DMS53 treated with DMSO at 0.1 percent for 48 hours (cell line): Measurements from ENCODE around the gene NDUFA8.

Experiments
- DNase-seq: peaks from one replicate; lab custom pipeline; 2025; ENCODE audit not compliant: unreplicated experiment; lab: John Stamatoyannopoulos, UW

NDUFA8 gene

GRCh38 chr9:122102156-122102555, 57.4 kb downstream of the NDUFA8 start:
- no peak for DNase-seq

GRCh38 chr9:122100756-122101155, 58.8 kb downstream of the NDUFA8 start:
- DNase-seq: no peak

- peak; percentile 65 for DNase-seq
These were observed 60.2 kb downstream of the NDUFA8 start for GRCh38 chr9:122099271-122099869.

- DNase-seq: no peak
These were observed 61.8 kb downstream of the NDUFA8 start for GRCh38 chr9:122097679-122098315.

GRCh38 chr9:122096620-122097415, 62.8 kb downstream of the NDUFA8 start:
- DNase-seq: no peak

DNA sequence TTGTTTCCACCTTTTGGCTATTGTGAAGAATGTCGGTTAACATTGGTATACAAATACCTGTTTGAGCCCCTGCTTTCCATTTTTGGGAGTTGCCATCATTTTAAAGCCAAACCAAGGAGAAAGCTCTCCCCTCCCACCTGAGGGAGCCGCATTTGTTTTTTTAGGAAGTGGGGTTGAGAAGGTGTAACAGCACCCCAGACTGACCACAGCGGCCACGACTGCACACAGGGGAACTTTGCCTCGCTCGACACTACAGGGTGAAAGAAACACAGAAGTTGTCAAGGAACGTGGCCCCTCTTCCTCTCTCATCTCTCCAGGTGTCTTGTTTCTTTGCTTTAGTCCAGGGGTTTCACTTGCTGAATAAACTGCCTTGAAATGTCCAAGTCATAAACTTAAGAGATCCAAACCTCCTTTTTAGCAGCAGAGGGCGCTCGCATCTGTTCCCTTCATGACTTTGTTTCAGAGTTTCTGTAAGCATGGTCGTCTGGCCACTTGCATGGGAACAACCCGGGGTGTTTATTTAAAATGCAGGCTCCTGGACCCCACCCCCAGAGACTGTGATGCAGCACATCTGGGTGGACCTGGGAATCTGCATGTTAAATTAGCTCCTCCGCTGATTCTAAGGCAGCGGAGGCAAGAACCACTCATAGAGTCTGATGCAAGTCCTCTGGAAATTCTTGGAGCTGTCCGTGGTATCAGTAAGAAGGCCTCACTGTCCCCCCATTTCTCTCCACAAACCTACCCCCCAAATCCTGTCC, 64.4 kb downstream of the NDUFA8 start:
- DNase-seq: peak; percentile 55
